ENCODE results near the gene DUS4L.

Gene DUS4L

DNA sequence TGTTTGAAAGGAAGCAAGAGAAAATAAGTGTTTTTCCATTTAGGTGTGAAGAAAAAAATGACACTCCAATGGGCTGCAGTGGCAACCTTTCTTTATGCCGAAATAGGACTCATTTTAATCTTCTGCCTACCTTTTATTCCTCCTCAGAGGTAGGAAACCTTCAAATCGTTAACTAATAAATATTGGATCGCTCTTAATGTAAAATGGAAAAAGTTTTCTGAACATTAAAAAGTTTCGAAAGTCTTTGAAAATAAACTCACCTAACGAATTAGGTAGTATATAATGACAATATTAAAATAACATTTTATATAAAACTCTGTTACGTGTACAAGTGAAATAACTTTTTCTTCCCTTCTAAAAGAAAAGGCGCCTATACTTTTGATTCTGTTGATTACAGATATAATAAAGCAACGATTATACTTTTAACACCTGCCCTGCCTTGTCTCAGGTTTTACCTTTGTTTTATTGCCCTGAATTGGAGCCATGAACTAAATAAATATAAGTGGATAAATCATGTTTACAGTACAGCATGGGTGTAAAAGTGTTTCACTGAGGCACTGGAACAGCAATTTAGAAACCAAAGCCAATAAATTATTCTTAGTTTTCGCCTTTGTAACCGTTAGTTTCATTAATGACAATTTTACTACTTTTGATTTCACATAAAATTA, 17.1 kb downstream of the DUS4L start:
- DNase-seq, result no peak

DNA sequence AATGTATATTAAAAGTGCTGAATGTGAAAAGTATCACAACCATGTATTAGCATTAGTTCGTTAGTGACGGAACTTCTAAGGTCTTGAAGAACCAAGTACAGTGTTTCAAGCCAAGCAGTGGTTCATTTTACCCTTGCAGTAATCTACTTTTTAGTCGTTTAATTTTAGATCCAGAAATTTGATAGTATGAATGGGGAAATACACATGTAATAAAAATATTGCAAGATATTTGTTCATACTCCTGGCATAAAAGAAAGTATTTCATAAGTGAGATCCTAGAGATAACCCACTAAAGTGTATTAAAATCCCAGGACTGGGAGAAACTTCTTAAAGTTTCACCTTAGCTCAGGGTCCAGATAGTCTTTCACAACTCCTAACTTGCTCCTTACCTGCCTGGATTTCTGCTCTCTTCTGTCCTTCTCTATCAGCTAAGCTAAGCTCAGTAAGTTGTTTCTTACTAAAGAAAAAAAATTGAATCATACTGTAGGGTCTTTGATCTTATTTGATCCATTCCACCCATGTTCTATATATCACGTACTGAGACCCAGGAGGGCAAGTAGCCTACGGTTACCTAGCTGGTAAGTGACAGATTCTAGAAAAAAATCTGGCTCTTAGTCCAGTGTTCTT, 17.7 kb downstream of the DUS4L start:
- DNase-seq, result no peak

DNA sequence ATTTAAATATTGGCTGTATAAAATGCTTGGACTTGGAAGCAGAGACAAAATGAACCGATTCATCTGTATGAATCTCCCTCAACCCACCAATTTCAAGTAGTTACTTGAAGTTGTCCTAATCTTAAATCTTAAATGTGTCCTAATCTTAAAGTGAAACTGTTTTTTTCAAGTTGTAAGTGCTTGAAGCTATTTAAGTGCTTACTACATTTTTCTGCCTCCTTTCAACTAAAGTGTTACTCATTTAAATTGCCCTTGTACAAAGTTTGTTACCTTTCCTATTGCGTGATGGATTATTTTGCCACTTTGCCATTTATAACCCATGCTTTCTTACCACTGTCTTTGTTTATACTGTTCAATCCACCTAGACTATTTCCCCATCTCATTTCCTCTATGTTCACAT, 19.1 kb downstream of the DUS4L start:
- no peak for DNase-seq

DNA sequence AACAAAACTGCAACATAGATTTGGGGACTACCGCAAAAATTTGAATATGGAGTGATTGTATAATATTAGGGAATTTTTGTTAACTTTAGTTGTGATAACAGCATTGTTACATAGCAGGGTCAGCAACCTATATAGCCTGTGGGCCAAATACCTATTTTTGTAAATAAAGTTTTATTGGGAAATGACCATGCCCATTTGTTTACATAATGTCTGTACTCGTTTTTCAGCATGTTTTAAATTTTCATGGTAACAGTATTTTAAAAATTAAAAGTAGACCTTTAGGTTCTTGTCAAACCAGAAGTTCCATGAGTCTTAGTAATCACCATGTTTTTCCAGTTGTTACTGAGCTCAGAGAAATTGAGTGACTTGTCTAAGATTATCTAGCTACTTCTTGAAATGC, 20.9 kb downstream of the DUS4L start:
- DNase-seq, result no peak

DNA sequence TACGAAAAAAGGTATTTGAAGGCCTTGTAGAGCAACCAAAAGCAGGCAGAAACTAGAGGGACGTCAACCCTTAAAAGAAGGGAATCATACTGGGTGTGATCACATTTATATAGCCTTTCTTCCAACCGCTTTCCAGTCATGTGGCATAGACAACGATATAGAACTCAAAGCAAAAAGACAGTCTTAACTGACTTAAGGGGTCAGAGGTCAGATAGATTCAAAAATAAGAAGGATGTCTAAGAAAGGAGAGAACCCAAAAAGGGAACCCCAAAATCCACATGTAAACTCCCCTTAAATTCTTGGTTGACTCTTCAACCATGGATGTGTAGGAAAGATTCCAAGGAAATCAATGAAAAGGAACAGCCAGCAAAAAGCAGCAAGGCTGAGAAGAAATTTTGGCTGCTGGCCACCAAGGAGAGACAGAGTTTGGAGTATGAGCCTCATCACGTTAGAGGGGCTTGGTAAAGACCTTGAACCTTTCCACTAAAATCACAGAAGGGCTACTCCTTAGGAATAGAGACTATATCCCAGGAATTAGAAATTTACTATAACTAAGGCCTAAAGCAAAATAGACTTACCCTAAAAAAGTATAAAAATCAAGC, 24.9 kb downstream of the DUS4L start:
- no peak for DNase-seq

DNA sequence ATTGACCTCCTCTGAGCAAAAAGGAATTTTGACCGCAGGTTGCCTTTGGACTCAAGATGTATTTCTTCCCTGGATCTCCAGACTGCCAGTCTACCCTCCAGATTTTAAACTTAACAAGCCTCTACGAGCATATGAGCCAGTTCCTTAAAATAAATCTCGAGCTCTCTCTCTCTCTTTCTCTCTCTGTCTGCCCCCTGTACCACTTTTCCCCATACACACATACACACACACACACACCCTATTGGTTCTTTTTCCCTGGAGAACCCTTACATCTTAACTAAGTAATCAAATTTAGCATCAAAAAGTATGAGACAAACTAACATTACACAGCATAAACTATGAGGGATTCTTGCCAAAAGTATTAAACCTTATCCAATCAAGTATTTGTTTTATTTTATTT, 27.6 kb downstream of the DUS4L start:
- no peak for DNase-seq

DNA sequence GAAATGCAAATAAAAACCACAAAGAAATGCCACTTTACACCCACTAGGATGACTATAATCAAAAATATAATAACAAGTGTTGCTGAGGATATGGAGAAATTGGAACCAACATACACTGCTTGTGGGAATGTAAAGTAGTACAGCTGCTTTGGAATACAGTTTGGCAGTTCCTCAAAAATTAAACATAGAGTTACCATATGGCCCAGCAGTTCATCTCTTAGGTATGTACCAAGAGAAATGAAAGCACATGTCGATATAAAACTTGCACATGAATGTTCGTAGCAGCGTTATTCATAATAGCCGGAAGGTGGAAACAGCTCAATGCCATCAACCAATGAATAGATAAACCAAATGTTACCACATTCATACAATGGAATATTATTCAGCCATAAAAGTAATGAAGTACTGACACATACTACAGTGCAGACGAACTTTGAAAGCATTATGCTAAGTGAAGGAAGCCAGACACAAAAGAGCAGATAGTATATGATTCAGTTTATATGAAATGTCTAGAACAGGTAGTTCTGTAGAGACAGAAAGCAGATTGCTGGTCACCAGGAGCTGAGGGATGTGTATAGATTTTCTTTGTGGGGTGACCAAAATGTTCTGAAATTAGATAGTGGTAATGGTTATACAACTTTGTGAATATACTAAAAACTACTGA, 28.7 kb downstream of the DUS4L start:
- no peak for DNase-seq

DNA sequence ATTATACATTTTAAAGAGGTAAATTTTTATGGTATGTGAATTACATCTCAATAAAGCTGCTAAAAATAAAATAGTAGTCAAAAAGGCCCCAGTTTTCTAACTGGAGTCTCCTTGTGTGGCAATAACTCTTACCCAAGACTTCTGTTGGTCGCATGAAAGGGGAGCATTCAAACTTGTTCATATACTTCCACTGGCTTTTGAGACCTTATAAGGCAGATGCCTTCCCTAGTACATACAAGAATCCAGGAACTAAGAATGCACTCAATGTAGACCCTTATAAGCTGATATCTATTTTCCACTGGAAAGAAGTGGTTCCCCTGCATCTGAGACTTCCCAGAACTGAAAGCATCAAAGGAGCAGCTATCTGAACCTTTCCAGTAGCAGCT, 29.2 kb downstream of the DUS4L start:
- DNase-seq, result no peak

DNA sequence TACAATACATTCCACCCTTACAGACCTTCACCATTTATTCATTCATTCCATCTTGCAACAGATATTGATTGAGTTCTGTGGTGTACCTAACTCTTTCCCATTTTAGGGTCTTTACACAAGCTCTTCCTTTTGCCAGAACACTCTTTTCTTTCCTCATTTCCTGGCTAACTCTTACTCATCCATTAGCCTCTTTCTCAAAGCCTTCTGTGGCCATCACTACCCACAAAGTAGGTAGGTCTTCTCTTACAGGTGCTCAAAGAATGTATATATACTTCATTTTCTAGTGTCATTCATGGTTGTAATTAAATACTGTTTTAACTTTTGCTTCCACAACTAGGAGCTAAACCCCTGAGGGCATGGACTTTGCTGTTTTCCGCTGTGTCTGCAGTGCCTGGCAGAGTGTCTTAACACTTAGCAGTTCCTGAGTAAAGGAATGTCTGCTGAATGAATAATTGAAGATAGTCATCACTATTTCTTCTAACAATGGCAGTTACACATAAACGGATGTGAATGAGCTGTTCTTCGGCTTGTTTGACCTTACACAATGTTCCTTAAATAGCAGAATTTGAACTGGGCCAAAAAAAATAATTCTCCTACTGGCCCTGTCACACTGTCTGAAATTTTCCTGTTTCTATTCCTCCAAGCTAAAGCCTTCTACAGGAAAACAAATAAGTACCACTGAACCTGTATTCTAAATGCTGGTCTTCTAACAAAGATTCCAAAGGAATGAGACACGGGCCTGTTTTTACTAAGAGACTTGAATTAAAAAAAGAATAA, 31.4 kb downstream of the DUS4L start:
- peak; percentile 75 for DNase-seq

DNA sequence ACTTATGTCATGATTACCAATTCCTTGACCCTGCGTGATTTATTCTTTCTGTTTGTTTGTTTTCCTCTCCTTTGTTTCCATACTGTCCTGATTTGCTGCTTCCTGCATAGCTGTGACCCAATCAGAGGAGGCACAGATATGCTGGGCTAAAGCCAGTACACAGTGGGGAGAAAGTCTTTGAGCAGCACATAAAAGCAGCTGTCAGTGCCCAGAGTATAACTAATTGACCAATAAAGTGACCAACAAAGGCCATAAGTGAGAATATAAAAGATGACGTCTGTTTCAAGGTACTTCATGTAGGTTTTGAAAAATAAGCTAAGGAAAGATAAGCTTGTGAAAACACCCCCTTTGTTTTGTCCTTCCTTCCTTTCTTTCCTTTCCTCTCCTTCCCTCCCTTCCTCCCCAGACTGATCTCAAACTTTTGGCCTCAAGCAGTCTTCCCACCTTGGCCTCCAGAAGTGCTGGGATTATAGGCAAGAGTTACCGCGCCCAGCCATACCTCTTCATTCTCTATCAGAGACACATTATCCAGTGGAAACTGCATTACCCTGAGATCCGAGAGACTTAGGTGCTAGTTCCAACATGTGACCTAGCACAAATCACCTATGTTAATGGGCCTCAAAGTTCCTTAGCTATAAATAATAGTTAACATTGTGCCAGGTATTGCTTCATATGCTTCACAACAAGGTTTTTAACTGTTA, 33.3 kb downstream of the DUS4L start:
- no peak for DNase-seq

DNA sequence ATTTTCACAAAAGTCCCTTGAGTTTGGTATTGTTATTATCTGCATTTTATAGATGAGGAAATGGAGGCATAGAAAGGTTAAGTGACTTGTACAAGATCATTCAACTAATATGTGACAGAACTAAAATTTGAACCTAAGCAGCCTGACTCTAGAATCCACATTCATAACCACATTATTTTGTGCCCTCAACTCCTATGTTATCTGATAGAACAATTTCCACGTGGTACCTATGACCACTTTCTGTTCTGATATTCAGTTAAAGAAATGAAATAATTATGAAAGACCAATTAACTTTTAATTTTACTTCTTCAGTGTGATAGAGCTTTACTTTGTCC, 33.8 kb downstream of the DUS4L start:
- DNase-seq, result no peak

DNA sequence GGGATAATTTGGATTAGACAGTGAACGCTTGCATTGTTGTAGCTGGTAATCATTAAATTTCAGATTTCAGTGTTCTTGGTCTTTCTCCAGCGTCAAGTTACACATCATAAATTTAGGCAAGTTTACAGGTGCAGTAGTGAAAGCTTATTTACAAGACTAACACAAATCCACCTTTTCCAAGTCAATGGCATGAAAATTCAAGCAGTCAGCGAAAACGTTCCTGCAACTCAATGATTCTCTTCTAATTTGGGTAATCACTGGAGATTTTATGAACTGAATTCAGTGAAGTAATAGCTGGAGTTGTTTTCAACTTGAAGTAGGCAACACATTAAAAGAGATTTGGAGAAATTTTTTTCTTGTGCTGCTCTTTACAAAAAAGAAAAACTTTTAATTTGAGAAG, 34.2 kb downstream of the DUS4L start:
- no peak for DNase-seq

DNA sequence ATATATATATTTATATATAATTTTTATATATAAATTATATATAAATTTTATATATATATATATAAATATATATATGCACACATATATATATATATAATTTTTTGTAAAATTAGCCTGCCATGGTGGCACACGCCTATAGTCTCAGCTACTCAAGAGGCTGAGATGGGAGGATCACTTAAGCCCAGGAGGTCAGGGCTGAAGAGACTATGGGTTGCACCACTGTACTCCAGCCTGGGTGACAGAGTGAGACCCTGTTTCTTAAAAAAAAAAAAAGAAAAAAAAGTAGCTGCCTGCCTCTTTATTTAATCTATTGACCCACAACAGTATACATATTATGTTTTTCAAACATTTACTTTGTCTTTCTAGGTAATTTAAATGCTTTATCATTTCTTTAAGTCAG, 35.5 kb downstream of the DUS4L start:
- no peak for DNase-seq

DNA sequence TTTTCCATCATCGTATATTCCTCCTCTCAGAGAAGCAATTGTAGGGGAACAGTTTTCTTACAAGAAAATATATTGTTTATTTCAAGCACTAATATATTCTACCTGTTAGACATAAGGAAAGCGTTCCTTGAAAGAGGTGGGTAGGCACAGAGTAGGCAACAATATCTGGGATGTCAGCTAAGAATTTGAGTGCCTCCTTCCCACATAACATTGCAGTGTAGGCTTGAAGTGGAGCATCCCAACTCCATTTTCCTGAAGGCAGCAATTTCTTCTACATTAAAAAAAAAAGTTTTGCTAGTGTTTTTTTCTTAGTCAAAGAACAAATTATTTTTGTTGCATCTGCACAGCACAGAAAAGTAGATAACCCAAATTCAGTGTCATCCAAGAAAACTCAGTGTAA, 37.0 kb downstream of the DUS4L start:
- DNase-seq, result no peak

DNA sequence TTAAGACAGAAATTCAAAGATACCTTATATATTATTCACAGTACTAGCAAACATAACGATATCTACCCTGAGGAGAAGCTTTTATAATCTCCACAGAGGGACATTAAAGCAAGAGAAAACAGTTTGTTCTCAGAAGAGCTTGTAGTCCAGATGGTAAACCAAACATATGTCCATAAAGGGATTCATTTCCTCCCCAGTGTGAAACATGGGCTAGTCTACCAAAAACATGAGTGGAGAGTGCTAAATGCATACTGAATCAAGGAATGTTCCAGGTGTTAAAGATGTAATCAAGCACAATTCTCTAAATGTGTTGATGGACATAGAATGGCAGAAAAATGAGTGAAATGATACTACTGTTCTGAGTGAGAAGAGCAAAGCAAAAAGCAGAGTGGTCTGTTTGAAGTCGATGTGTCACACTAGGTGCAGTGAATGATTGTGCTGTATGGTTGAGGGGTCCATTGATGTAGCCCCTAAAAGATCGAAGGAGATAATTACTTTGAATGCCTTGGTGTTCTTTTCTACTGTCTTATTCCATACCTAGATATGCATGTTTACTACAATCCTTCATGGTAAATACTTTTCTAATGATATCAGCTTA, 41.5 kb downstream of the DUS4L start:
- DNase-seq, result no peak

DNA sequence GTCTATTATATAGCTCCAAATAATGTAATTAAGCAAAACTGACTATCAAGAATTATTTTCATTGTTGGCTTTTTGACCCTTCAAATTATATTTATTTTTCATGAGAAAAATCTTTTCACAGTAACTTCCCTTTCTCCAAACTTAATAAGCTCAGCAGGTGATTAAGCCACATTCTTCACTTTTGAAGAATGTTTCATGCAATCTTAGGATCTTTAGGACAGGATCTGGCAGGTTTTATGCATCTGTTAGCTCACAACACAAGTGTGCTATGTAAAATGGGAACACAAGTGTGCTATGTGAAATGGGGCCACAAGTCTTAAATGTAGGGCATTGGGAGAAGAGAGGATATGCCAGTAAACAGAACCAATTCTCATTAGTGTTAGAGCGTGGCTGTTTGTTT, 42.5 kb downstream of the DUS4L start:
- no peak for DNase-seq

DNA sequence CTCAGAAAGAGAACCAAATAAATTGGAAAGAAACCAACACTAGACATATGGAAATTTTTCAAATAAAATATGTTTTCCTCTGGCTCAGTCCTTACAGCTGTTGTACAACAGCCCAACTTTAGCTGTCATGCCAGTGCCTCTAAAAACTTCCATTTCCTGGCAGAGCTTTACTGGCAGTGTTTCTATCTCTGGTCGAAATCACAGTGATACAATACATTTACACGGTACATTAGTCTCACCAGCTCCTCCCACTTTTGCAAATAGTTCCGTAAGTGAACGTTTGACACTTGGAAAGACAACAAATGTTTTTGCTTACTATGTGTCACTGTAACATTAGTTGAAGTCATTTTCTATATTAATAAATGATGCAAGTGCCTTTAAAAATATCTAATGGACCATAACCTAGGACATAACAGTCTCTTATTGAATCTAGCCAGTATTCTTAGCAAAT, 46.1 kb downstream of the DUS4L start:
- DNase-seq, result no peak

DNA sequence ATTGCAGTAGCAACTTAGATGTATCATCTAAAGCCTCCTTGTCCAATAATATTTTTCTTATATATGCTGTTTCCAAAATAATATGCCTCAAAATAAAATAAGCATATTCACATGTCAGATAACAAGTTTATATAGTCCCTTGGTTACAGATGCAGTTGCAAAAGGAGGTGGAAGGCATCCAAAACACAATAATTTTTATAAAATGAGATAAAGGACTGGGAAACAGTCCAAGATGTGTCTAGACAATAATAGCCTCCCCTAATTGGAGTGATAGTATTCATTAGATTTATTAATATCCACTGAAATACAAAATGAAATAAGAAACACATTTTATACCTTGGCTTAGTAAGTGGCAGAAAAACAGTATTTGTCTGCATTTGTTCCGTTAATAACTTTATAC, 46.6 kb downstream of the DUS4L start:
- no peak for DNase-seq

DNA sequence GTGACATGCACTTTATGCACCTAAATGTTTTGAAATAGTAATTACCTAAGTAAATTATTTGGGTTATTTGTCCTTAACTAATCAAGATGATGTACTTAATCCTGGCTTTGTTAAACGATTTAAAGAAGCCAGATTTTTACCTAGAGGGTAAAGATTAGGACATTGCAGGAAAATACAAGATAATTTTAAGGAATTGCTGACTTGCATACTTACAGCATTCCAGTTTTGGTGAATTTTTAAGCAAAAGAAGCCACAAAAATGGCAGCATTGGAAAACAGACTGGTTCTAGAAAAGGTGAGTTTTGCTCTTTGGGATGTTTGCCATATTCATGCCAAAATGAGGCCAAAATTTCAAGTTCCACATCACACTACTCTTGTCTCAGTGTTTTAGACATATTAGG, 49.7 kb downstream of the DUS4L start:
- DNase-seq, result no peak

DNA sequence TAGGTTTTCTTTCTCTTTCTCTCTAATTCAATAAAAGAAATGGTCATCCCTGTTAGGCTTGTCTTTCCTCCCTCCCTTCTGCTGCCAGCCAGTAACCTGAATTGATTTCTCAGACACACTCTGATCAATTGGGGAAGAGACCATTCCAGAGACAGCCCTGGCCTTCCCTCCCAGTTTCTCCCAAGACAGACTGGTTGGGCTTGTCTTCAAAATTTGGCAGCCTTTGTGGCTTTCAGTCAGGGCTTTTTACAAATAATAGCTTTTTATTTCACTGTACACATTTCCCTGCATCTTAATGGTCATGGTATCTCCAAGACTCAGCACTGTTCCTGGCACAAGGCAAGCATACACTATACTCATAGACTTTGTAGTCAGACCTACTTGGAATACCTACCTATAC, 50.2 kb downstream of the DUS4L start:
- DNase-seq, result no peak

DNA sequence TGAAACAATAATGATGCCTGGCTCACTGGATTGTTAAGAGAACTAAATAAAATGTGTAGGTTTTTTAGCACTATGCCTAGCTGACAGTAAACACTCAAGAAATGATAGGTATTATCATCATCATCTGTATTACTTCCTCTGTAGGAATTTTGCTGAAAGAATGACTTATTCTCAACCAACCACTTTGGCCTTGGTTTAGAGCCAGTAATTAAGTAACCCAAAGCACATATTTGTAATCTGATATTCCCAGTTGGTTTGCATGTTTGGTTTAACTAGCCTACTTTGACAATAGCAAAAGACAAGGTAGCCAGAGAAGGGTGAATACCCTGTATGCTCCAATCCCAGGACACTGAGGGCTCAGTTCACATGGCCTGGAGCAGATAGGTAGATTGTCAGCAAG, 50.7 kb downstream of the DUS4L start:
- no peak for DNase-seq

DNA sequence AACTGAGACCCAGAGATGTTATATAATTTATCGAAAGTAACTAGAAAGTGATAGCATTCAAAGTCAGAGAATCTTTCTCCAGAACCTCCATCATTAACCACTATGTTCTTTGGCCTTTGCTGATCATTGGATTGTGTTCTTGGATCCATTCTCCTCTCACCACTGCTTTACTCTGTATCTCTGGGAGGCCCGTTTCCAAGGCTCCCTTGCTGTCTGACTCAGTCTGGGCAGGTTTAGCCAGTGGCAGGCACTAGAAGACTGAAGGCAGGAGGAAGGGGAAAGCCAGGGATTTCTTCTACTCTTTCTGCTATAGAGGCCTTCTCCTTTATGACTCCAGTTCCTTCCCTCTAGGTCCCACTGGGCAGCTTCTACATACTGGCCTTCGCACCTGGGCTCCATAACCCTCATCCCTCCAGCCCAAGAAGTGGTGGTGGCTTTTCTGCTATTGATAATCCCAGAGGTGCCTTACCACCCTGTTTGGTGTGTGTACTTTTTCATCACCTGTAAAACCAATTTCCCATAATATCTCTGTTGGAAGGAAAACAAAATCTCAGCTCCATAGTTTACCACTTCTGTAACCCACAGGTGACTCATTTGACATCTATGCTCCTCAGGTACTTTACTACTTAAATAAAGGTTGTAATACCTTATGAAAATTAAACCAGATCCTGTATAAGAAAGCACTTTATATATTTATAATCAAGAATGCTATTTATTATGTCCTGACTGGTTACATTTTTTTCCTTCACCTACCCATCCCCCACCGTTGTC, 52.3 kb downstream of the DUS4L start:
- no peak for DNase-seq
